B cell (primary cell): ENCODE measurements around the gene BICRAL.

ENCODE experiments used
- CTCF ChIP-seq: fragments of 200-600 bp; IDR thresholded peaks from one replicate; pipeline ENCODE4 v1.8.0; 2022; ENCODE audit warnings: antibody characterized with exemption, mild to moderate bottlenecking
- EZH2 ChIP-seq: IDR thresholded peaks from 2 replicates; pipeline ENCODE4 v1.6.1; 2012; ENCODE audit warnings: borderline replicate concordance, low read depth, mild to moderate bottlenecking, moderate library complexity, low read length; ENCODE audit not compliant: insufficient read depth, poor library complexity, severe bottlenecking

GRCh38 chr6:42782689-42783176, 881 bp downstream of the BICRAL start:
- TF ChIP-seq EZH2: no peak
- no peak for TF ChIP-seq CTCF
